K562 (cell line): ENCODE results near the gene RAPSN. TPM values are rescaled to one million over a fixed set of nuclear protein-coding genes. Genes with fewer than 3 reads are reported as not detected.

ENCODE experiments used
- CREM ChIP-seq: IDR thresholded peaks from 2 replicates; pipeline ENCODE4 v1.6.1; 2014; ENCODE audit warnings: antibody characterized with exemption, low read depth
- DACH1 ChIP-seq: fragments of 450-650 bp; IDR thresholded peaks from 2 replicates; pipeline ENCODE4 v1.6.1; 2018; ENCODE audit not compliant: partially characterized antibody
- KLF10 ChIP-seq: fragments of 250-450 bp; sonication (Bioruptor Pico); IDR thresholded peaks from 2 replicates; pipeline ENCODE4 v1.6.1; 2021; ENCODE audit warnings: matching md5 sums
- RBFOX2 ChIP-seq: fragments of 200-400 bp; formaldehyde crosslinking; IDR thresholded peaks from 2 replicates; pipeline ENCODE4 v1.6.1; 2017; ENCODE audit warnings: low read depth, mild to moderate bottlenecking, low read length, moderate library complexity
- ZNF232 ChIP-seq: sonication (generic); formaldehyde crosslinking; IDR thresholded peaks from 2 replicates; pipeline ENCODE4 v1.8.0; 2022; ENCODE audit warnings: mild to moderate bottlenecking, missing genetic modification reagents
- polyA plus RNA-seq, 8 experiments: library from polyadenylated mRNA; depleted of rRNA in 4 of 8; stranded (reverse) in 5 of 8; unstranded in 3 of 8; fragments of >200 nt; fragmentation: Nextera tagmentation in 2 of 8; fragmentation: Illumina TruSeq in 1 of 8; extraction: Ambion mirVana in 2 of 8; extraction: Trizol in 1 of 8; gene quantifications; 2 replicates each; pipeline versions ENCODE4 v1.2.1 to v1.2.3, GENCODE V29; 2011 to 2014; ENCODE audit warnings: inconsistent platforms in 1 of 8, missing spikeins in 1 of 8
- total RNA-seq, 7 experiments: library from RNA; depleted of rRNA in 6 of 7; stranded (reverse); fragments of >200 nt in 6 of 7; fragmentation: Illumina TruSeq in 2 of 7; extraction: Trizol in 2 of 7; gene quantifications; 2 replicates each; pipeline versions ENCODE4 v1.2.1 to v1.2.3, GENCODE V29; 2011 to 2021; ENCODE audit warnings: low replicate concordance in 1 of 7
- TF ChIP-seq, protein P1 (sequence below): fragments of 450-650 bp; IDR thresholded peaks from 2 replicates; pipeline ENCODE4 v1.6.1; 2016; ENCODE audit warnings: low read depth
- TF ChIP-seq, protein P2 (sequence below), 2 experiments: fragments of 450-650 bp in 1 of 2; IDR thresholded peaks; 2 replicates each; pipeline ENCODE4 v1.6.1; 2011 to 2017; ENCODE audit warnings: low read depth in 2 of 2, antibody characterized with exemption in 1 of 2, borderline replicate concordance in 1 of 2, low read length in 1 of 2, mild to moderate bottlenecking in 1 of 2, mixed read lengths in 1 of 2; ENCODE audit not compliant: control insufficient read depth in 1 of 2
- TF ChIP-seq, protein P3 (sequence below): fragments of 200-800 bp; sonication (Bioruptor generic); IDR thresholded peaks from 2 replicates; pipeline ENCODE4 v1.6.1; 2017; ENCODE audit warnings: missing genetic modification characterization, missing compliant biosample characterization

Gene RAPSN
- total and polyA plus RNA-seq, 9 of the 15 experiments (the other 6 are each of a cell fraction or from before 2014, with no cell fraction given): 0.06 to 0.11 TPM; not detected in 7

DNA sequence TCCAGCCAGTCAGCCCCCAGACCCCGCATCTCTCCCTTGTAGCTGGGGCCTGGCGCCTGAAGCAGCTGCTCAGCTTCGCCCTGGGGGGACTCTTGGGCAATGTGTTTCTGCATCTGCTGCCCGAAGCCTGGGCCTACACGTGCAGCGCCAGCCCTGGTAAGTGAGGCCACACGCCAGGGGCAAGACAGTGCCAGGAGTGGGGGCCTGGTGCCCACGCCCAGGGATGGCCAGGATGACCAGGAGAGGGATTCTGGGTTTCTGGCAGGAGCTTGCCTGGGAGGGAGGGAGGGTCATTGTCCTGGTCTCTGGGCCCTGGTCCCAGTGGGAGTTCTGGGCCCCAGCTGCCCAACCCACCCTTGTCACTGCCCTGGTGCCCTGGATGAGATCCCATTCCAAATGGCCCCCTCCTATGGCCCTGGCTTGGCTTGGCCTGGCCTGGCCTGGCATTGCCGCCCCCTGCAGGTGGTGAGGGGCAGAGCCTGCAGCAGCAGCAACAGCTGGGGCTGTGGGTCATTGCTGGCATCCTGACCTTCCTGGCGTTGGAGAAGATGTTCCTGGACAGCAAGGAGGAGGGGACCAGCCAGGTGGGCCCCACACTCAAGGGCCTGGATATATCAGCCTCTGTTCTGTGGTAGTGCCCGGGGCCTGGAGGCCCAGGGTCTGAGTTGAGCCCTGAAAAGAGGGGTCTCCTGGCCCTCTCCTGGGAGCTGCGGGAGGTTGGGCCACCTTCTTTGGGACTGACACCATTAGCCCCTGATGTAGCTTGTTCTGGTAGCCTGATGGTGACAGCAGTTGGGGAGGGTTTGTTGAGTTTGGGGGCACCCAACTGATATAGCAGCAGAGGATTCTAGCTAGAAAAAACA is 36.8 kb downstream of the RAPSN start (continued):
- TF ChIP-seq DACH1 (peak; percentile 14), ZNF232 (no peak), RBFOX2 (peak; percentile 41; the same call in 1 of the 2 replicates), CREM (0 out of 2 replicates have a peak, but pooled peaks have one; percentile 14), KLF10 (CRISPR knock-in tag) (no peak)
- TF ChIP-seq, protein P1, sequence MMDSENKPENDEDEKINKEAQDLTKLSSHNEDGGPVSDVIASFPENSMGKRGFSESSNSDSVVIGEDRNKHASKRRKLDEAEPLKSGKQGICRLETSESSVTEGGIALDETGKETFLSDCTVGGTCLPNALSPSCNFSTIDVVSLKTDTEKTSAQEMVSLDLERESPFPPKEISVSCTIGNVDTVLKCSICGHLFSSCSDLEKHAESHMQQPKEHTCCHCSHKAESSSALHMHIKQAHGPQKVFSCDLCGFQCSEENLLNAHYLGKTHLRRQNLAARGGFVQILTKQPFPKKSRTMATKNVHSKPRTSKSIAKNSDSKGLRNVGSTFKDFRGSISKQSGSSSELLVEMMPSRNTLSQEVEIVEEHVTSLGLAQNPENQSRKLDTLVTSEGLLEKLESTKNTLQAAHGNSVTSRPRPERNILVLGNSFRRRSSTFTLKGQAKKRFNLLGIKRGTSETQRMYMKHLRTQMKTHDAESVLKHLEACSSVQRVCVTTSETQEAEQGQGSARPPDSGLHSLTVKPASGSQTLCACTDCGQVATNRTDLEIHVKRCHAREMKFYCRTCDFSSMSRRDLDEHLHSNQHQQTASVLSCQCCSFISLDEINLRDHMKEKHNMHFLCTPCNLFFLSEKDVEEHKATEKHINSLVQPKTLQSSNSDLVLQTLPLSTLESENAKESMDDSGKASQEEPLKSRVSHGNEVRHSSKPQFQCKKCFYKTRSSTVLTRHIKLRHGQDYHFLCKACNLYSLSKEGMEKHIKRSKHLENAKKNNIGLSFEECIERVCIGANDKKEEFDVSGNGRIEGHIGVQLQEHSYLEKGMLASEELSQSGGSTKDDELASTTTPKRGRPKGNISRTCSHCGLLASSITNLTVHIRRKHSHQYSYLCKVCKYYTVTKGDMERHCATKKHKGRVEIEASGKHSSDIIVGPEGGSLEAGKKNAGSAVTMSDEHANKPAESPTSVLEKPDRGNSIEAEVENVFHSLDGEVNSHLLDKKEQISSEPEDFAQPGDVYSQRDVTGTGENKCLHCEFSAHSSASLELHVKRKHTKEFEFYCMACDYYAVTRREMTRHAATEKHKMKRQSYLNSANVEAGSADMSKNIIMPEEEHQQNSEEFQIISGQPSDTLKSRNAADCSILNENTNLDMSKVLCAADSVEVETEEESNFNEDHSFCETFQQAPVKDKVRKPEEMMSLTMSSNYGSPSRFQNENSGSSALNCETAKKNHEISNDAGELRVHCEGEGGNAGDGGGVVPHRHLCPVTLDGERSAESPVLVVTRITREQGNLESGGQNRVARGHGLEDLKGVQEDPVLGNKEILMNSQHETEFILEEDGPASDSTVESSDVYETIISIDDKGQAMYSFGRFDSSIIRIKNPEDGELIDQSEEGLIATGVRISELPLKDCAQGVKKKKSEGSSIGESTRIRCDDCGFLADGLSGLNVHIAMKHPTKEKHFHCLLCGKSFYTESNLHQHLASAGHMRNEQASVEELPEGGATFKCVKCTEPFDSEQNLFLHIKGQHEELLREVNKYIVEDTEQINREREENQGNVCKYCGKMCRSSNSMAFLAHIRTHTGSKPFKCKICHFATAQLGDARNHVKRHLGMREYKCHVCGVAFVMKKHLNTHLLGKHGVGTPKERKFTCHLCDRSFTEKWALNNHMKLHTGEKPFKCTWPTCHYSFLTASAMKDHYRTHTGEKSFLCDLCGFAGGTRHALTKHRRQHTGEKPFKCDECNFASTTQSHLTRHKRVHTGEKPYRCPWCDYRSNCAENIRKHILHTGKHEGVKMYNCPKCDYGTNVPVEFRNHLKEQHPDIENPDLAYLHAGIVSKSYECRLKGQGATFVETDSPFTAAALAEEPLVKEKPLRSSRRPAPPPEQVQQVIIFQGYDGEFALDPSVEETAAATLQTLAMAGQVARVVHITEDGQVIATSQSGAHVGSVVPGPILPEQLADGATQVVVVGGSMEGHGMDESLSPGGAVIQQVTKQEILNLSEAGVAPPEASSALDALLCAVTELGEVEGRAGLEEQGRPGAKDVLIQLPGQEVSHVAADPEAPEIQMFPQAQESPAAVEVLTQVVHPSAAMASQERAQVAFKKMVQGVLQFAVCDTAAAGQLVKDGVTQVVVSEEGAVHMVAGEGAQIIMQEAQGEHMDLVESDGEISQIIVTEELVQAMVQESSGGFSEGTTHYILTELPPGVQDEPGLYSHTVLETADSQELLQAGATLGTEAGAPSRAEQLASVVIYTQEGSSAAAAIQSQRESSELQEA: no peak
- TF ChIP-seq, protein P2, sequence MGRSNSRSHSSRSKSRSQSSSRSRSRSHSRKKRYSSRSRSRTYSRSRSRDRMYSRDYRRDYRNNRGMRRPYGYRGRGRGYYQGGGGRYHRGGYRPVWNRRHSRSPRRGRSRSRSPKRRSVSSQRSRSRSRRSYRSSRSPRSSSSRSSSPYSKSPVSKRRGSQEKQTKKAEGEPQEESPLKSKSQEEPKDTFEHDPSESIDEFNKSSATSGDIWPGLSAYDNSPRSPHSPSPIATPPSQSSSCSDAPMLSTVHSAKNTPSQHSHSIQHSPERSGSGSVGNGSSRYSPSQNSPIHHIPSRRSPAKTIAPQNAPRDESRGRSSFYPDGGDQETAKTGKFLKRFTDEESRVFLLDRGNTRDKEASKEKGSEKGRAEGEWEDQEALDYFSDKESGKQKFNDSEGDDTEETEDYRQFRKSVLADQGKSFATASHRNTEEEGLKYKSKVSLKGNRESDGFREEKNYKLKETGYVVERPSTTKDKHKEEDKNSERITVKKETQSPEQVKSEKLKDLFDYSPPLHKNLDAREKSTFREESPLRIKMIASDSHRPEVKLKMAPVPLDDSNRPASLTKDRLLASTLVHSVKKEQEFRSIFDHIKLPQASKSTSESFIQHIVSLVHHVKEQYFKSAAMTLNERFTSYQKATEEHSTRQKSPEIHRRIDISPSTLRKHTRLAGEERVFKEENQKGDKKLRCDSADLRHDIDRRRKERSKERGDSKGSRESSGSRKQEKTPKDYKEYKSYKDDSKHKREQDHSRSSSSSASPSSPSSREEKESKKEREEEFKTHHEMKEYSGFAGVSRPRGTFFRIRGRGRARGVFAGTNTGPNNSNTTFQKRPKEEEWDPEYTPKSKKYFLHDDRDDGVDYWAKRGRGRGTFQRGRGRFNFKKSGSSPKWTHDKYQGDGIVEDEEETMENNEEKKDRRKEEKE (IDR thresholded peaks at IDR 0.05; ENCODE audit: borderline replicate concordance in 1 of 2, control insufficient read depth in 1 of 2, low read depth in 2 of 2, low read length in 1 of 2): no peak
- TF ChIP-seq, protein P3, sequence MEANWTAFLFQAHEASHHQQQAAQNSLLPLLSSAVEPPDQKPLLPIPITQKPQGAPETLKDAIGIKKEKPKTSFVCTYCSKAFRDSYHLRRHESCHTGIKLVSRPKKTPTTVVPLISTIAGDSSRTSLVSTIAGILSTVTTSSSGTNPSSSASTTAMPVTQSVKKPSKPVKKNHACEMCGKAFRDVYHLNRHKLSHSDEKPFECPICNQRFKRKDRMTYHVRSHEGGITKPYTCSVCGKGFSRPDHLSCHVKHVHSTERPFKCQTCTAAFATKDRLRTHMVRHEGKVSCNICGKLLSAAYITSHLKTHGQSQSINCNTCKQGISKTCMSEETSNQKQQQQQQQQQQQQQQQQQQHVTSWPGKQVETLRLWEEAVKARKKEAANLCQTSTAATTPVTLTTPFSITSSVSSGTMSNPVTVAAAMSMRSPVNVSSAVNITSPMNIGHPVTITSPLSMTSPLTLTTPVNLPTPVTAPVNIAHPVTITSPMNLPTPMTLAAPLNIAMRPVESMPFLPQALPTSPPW (CRISPR knock-in tag): peak; percentile 21; the same call in 1 of the 2 replicates
